Measurements from ENCODE around the gene PLXNA3. TPM values are rescaled to one million over a fixed set of nuclear protein-coding genes. Genes with fewer than 3 reads are reported as not detected.

The PLXNA3 gene
- total RNA-seq, 1 donor from 2014 or later, result 16.7 TPM

- no peak for DNase-seq (ENCODE audit: low read depth)
- Histone ChIP-seq H3K4me3 (ENCODE audit: low read depth, low read length) (no peak overlapping the region), H3K27me3 (ENCODE audit: control insufficient read depth, insufficient read depth, low read length) (no peaks in the 10 kb centered on the region), H3K36me3 (ENCODE audit: control insufficient read depth, insufficient read depth, low read length) (no peaks in the 10 kb centered on the region)
- TF ChIP-seq CTCF (IDR thresholded peaks at IDR 0.05; ENCODE audit: insufficient read depth, low read length, poor library complexity, severe bottlenecking), result no peak
Observed at GRCh38 chrX:154487518-154488290, 29.6 kb downstream of the PLXNA3 start.

- H3K27me3 ChIP-seq (ENCODE audit: control insufficient read depth, insufficient read depth, low read length), result no peaks in the 10 kb centered on the region
- no peaks in the 10 kb centered on the region for H3K36me3 ChIP-seq (ENCODE audit: control insufficient read depth, insufficient read depth, low read length)
- no peak overlapping the region for H3K4me3 ChIP-seq (ENCODE audit: low read depth, low read length)
- no peak for DNase-seq (ENCODE audit: low read depth)
- TF ChIP-seq CTCF (IDR thresholded peaks at IDR 0.05; ENCODE audit: insufficient read depth, low read length, poor library complexity, severe bottlenecking), result no peak
Observed at GRCh38 chrX:154488336-154489075, 30.4 kb downstream of the PLXNA3 start.

GRCh38 chrX:154489182-154489581 is 31.1 kb downstream of the PLXNA3 start:
- no peak for DNase-seq (ENCODE audit: low read depth)
- no peak for TF ChIP-seq CTCF (IDR thresholded peaks at IDR 0.05; ENCODE audit: insufficient read depth, low read length, poor library complexity, severe bottlenecking)
- Histone ChIP-seq H3K36me3 (ENCODE audit: control insufficient read depth, insufficient read depth, low read length) (no peaks in the 10 kb centered on the region), H3K4me3 (ENCODE audit: low read depth, low read length) (no peak overlapping the region), H3K27me3 (ENCODE audit: control insufficient read depth, insufficient read depth, low read length) (no peaks in the 10 kb centered on the region)

GRCh38 chrX:154490021-154490413 is 31.9 kb downstream of the PLXNA3 start:
- no peak for DNase-seq (ENCODE audit: low read depth)
- Histone ChIP-seq H3K27me3 (ENCODE audit: control insufficient read depth, insufficient read depth, low read length) (no peaks in the 10 kb centered on the region), H3K4me3 (ENCODE audit: low read depth, low read length) (peak overlapping the region; percentile 59), H3K36me3 (ENCODE audit: control insufficient read depth, insufficient read depth, low read length) (no peaks in the 10 kb centered on the region)
- TF ChIP-seq CTCF (IDR thresholded peaks at IDR 0.05; ENCODE audit: insufficient read depth, low read length, poor library complexity, severe bottlenecking), result no peak

GRCh38 chrX:154490414-154491083 is 32.5 kb downstream of the PLXNA3 start, which contains the start of gene SLC10A3:
TSS of gene SLC10A3 (minus strand) at chrX:154490629. CDS start at chrX:154488940, 1,689 bp downstream.
- peak; percentile 61 for DNase-seq (ENCODE audit: low read depth)
- no peak for TF ChIP-seq CTCF (IDR thresholded peaks at IDR 0.05; ENCODE audit: insufficient read depth, low read length, poor library complexity, severe bottlenecking)
- Histone ChIP-seq H3K36me3 (ENCODE audit: control insufficient read depth, insufficient read depth, low read length) (no peaks in the 10 kb centered on the region), H3K4me3 (ENCODE audit: low read depth, low read length) (peak within 1 kb of the TSS; percentile 59), H3K27me3 (ENCODE audit: control insufficient read depth, insufficient read depth, low read length) (no peaks in the 10 kb centered on the region)
